Parathyroid adenoma (tissue), 2 donors: Measurements from ENCODE around the gene NEO1.

ENCODE experiments used
- H2AFZ ChIP-seq: fragments of 300-600 bp; sonication (generic); one replicate; pipeline ENCODE4 v1.7.0; 2017; ENCODE audit warnings: antibody characterized with exemption, mild to moderate bottlenecking
- H3K27ac ChIP-seq: fragments of 300-600 bp; sonication (generic); one replicate; pipeline ENCODE4 v1.7.0; 2017
- H3K27me3 ChIP-seq: fragments of 300-600 bp; sonication (generic); one replicate; pipeline ENCODE4 v1.7.0; 2017; ENCODE audit warnings: low read length; ENCODE audit not compliant: control insufficient read depth, insufficient read depth
- H3K36me3 ChIP-seq: fragments of 300-600 bp; sonication (generic); one replicate; pipeline ENCODE4 v1.7.0; 2017; ENCODE audit warnings: low read length; ENCODE audit not compliant: control insufficient read depth, insufficient read depth
- H3K4me1 ChIP-seq: fragments of 300-600 bp; sonication (generic); one replicate; pipeline ENCODE4 v1.7.0; 2017; ENCODE audit warnings: control low read depth
- H3K4me2 ChIP-seq: fragments of 300-600 bp; sonication (generic); one replicate; pipeline ENCODE4 v1.7.0; 2017; ENCODE audit warnings: low read length
- H3K4me3 ChIP-seq: fragments of 300-600 bp; sonication (generic); one replicate; pipeline ENCODE4 v1.7.0; 2017; ENCODE audit warnings: low read depth, low read length
- H3K79me2 ChIP-seq: fragments of 300-600 bp; sonication (generic); one replicate; pipeline ENCODE4 v1.7.0; 2017; ENCODE audit warnings: control low read depth
- H3K9ac ChIP-seq: fragments of 300-600 bp; sonication (generic); one replicate; pipeline ENCODE4 v1.7.0; 2017; ENCODE audit warnings: mild to moderate bottlenecking
- H3K9me3 ChIP-seq: fragments of 300-600 bp; sonication (generic); one replicate; pipeline ENCODE4 v1.7.0; 2017; ENCODE audit warnings: low read length; ENCODE audit not compliant: control insufficient read depth
- TF ChIP-seq, protein P1 (sequence below): fragments of 300-600 bp; sonication (generic); IDR thresholded peaks from one replicate; pipeline ENCODE4 v1.7.0; 2017; ENCODE audit warnings: antibody characterized with exemption, mild to moderate bottlenecking
- donor health status: primary hyperparathyroidism.

The NEO1 gene

DNA sequence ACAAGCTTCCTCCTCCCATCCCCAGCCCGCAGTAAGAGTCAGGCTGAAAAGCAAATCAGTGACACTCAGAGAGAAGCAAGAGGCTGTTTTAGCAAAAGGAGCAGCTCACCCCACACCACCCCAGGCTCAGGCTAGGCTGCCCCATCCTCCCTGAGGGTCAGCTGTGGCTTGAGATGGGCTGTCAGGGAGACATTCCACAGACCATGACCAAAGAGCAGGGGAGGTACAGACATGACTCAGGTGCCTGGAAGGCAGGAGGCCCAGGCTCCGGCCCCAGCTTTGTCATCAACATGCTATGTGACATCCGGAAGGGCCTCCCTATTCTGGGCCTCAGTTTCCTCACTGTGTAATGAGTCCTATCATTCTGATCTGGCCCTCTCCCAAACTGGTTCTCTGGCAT lies 291.8 kb downstream of the NEO1 start:
- no peak overlapping the region for H3K4me3 ChIP-seq
- H3K9ac ChIP-seq: no peak overlapping the region
- no peak overlapping the region for H3K4me2 ChIP-seq
- H3K36me3 ChIP-seq: no peaks in the 10 kb centered on the region
- no peaks in the 10 kb centered on the region for H3K27me3 ChIP-seq
- no peaks in the 10 kb centered on the region for H3K4me1 ChIP-seq
- H2AFZ ChIP-seq: no peak overlapping the region
- H3K9me3 ChIP-seq: no peaks in the 10 kb centered on the region
- TF ChIP-seq, protein P1, sequence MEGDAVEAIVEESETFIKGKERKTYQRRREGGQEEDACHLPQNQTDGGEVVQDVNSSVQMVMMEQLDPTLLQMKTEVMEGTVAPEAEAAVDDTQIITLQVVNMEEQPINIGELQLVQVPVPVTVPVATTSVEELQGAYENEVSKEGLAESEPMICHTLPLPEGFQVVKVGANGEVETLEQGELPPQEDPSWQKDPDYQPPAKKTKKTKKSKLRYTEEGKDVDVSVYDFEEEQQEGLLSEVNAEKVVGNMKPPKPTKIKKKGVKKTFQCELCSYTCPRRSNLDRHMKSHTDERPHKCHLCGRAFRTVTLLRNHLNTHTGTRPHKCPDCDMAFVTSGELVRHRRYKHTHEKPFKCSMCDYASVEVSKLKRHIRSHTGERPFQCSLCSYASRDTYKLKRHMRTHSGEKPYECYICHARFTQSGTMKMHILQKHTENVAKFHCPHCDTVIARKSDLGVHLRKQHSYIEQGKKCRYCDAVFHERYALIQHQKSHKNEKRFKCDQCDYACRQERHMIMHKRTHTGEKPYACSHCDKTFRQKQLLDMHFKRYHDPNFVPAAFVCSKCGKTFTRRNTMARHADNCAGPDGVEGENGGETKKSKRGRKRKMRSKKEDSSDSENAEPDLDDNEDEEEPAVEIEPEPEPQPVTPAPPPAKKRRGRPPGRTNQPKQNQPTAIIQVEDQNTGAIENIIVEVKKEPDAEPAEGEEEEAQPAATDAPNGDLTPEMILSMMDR: no peak
- H3K27ac ChIP-seq: no peak overlapping the region
- H3K79me2 ChIP-seq: no peaks in the 10 kb centered on the region

DNA sequence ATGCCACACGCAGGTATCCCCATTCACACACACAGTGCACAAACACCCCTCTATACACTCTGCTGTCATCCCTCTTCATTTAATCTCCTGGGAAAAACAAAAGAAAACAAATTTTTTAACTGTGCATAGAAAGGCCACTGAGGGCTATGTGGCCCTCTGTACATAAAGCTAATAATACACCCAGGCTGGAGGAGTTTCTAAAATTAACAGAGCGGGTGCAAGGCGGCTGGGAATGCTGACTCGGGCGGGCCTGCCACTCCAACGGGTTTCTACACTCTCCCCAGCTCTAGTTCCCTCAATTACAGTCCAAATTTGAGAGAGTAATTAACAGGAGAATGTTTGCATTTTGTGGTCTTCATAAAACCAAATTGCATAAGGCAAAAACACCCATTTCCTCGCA lies 293.4 kb downstream of the NEO1 start:
- Histone ChIP-seq H3K79me2 (no peaks in the 10 kb centered on the region), H2AFZ (no peak overlapping the region), H3K9ac (no peak overlapping the region), H3K4me3 (no peak overlapping the region), H3K27me3 (no peaks in the 10 kb centered on the region), H3K27ac (no peak overlapping the region), H3K36me3 (no peaks in the 10 kb centered on the region), H3K4me1 (no peaks in the 10 kb centered on the region), H3K4me2 (no peak overlapping the region), H3K9me3 (no peaks in the 10 kb centered on the region)
- TF ChIP-seq, protein P1: no peak

DNA sequence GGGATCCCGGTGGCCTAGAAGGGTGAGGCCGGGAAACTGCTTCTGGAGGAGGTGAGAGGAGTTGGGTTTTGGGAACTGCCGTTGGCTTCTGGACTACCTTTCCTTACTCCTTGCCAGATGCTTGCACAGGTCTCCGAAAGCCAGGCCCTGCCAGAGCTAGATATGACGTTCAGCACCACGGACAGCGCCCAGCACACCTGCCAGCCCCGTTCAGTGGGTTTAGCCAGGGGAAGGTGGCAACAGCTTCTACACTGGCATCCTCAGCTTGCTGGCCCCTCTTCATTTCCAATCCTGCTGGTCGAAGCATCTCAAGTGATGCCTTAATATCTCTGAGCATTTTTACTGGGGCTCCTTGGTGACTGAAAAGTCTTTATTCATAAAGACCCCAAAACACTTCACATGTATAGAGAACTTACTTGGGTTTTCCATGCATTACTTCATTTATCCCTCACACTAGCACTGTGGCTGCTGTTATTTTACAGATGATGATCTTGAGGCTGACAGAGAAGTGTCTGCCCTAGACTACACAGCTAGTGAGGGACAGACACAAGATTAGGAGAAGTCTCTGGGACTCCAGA lies 294.6 kb downstream of the NEO1 start:
- H2AFZ ChIP-seq: no peak overlapping the region
- TF ChIP-seq, protein P1: no peak
- H3K27ac ChIP-seq: no peak overlapping the region
- H3K36me3 ChIP-seq: no peaks in the 10 kb centered on the region
- no peaks in the 10 kb centered on the region for H3K27me3 ChIP-seq
- no peak overlapping the region for H3K4me3 ChIP-seq
- no peaks in the 10 kb centered on the region for H3K79me2 ChIP-seq
- H3K4me2 ChIP-seq: no peak overlapping the region
- H3K4me1 ChIP-seq: no peaks in the 10 kb centered on the region
- H3K9ac ChIP-seq: no peak overlapping the region
- H3K9me3 ChIP-seq: no peaks in the 10 kb centered on the region

- H3K4me2 ChIP-seq: no peak overlapping the region
- H3K79me2 ChIP-seq: no peaks in the 10 kb centered on the region
- no peak overlapping the region for H3K4me3 ChIP-seq
- no peak overlapping the region for H3K27ac ChIP-seq
- TF ChIP-seq, protein P1: no peak
- no peak overlapping the region for H3K9ac ChIP-seq
- no peaks in the 10 kb centered on the region for H3K4me1 ChIP-seq
- no peak overlapping the region for H2AFZ ChIP-seq
- H3K36me3 ChIP-seq: no peaks in the 10 kb centered on the region
- H3K9me3 ChIP-seq: no peaks in the 10 kb centered on the region
- no peaks in the 10 kb centered on the region for H3K27me3 ChIP-seq
These were observed 296.9 kb downstream of the NEO1 start for GRCh38 chr15:73349191-73349590.

DNA sequence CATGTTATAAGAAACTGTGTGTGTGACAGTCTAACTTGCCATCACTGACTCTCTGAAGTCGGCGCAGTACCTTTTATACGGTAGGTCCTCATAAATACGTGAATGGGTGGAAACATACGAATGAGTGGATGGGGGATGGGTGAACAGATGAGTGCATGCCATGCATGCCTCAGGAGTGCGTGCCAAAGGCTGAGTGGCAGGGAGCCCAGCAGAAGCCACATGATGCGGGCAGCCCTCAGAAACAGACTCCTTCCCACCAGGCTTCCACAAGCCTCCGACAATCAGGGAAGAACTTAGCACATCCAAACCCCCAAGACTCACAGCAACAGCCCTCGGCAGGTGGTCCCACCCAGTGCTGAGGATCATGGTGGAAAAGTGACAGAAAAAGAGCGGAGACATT lies 299.8 kb downstream of the NEO1 start:
- no peak overlapping the region for H2AFZ ChIP-seq
- no peaks in the 10 kb centered on the region for H3K4me1 ChIP-seq
- H3K27ac ChIP-seq: no peak overlapping the region
- H3K9me3 ChIP-seq: no peaks in the 10 kb centered on the region
- TF ChIP-seq, protein P1: no peak
- H3K79me2 ChIP-seq: no peaks in the 10 kb centered on the region
- no peak overlapping the region for H3K9ac ChIP-seq
- H3K4me3 ChIP-seq: no peak overlapping the region
- H3K4me2 ChIP-seq: no peak overlapping the region
- H3K27me3 ChIP-seq: no peaks in the 10 kb centered on the region
- no peaks in the 10 kb centered on the region for H3K36me3 ChIP-seq
